Activated CD4-positive, alpha-beta T cell treated with anti-CD3 and anti-CD28 coated beads for 36 hours (primary cell): ENCODE measurements around the gene TRIM66. TPM values are rescaled to one million over a fixed set of nuclear protein-coding genes. Genes with fewer than 3 reads are reported as not detected.

Source experiments
- ATAC-seq: fragments of 200-7000 bp; cut with Tn5 transposase; one replicate; pipeline ENCODE4 v1.10.0; 2021; ENCODE audit warnings: mild to moderate bottlenecking, moderate library complexity
- CTCF ChIA-PET: fragments of 350-600 bp; sonication (Branson Sonifier 250); formaldehyde crosslinking; loops from one replicate; lab custom pipeline; 2021; ENCODE audit warnings: antibody characterized with exemption; lab: Charles Lee
- POLR2A ChIA-PET: fragments of 350-600 bp; sonication (Branson Sonifier 250); formaldehyde crosslinking; loops from one replicate; lab custom pipeline; 2021; ENCODE audit warnings: antibody characterized with exemption, inconsistent platforms; lab: Charles Lee
- DNase-seq: peaks from one replicate; pipeline ENCODE4 v3.0.0-alpha.2; 2020
- H3K27ac Mint-ChIP-seq: one replicate; pipeline ENCODE4 v1.8.0; 2021; ENCODE audit warnings: mixed read lengths
- H3K27me3 Mint-ChIP-seq: one replicate; pipeline ENCODE4 v1.8.0; 2021; ENCODE audit warnings: mixed read lengths
- H3K36me3 Mint-ChIP-seq: one replicate; pipeline ENCODE4 v1.8.0; 2021; ENCODE audit warnings: low read depth, mixed read lengths
- H3K4me1 Mint-ChIP-seq: one replicate; pipeline ENCODE4 v1.8.0; 2021; ENCODE audit warnings: mixed read lengths
- H3K4me3 Mint-ChIP-seq: one replicate; pipeline ENCODE4 v1.8.0; 2021; ENCODE audit warnings: mild to moderate bottlenecking, moderate library complexity, mixed read lengths
- H3K9me3 Mint-ChIP-seq: one replicate; pipeline ENCODE4 v1.8.0; 2021; ENCODE audit warnings: low read depth, mixed read lengths
- intact Hi-C, 2 experiments: fragments of 100-400 bp; cut with DNase I in 1 of 2; cut with micrococcal nuclease in 1 of 2; formaldehyde crosslinking; loops; one replicate each; pipeline versions ENCODE4 v1.14.2 to v1.15.1; 2022 to 2024; cut with DNase I, micrococcal nuclease
- total RNA-seq, 2 experiments: library from RNA; stranded (reverse); gene quantifications; one replicate each; pipeline ENCODE4 v1.2.3, GENCODE V29; 2021

Gene TRIM66
- total RNA-seq, 2 experiments from 2014 or later = 18.3 to 19.5 TPM

- Mint-ChIP-seq H3K27me3 (peaks cover 23% of the 10 kb centered on the region), H3K4me3 (no peak overlapping the region), H3K36me3 (no peaks in the 10 kb centered on the region), H3K27ac (no peak overlapping the region), H3K9me3 (no peaks in the 10 kb centered on the region), H3K4me1 (no peaks in the 10 kb centered on the region)
- intact Hi-C loops = no loop called here
- no peak for ATAC-seq
- no peak for DNase-seq
- ChIA-PET CTCF (interaction anchor here (1.0 to 1.6 kb wide), 2 partner anchors 13 to 41 kb away, joined by 3 to 4 read pairs; no protein-coding TSS in a partner anchor), POLR2A (no interaction called here)
These were observed 78.8 kb downstream of the TRIM66 start for GRCh38 chr11:8603696-8604077.

- intact Hi-C loops = no loop called here
- CTCF ChIA-PET = interaction anchor here (0.9 to 1.2 kb wide), 3 partner anchors 9 to 159 kb away, joined by 3 read pairs; no protein-coding TSS in a partner anchor
- no peak for DNase-seq
- Mint-ChIP-seq H3K27me3 (peaks cover 26% of the 10 kb centered on the region), H3K27ac (no peak overlapping the region), H3K4me3 (no peak overlapping the region), H3K9me3 (no peaks in the 10 kb centered on the region), H3K36me3 (no peaks in the 10 kb centered on the region), H3K4me1 (no peaks in the 10 kb centered on the region)
- POLR2A ChIA-PET = interaction anchor here (0.5 kb wide), 1 partner anchor 12 kb away, joined by 6 read pairs; no protein-coding TSS in a partner anchor
- no peak for ATAC-seq
These were observed 80.9 kb downstream of the TRIM66 start for GRCh38 chr11:8601376-8602133.

DNA sequence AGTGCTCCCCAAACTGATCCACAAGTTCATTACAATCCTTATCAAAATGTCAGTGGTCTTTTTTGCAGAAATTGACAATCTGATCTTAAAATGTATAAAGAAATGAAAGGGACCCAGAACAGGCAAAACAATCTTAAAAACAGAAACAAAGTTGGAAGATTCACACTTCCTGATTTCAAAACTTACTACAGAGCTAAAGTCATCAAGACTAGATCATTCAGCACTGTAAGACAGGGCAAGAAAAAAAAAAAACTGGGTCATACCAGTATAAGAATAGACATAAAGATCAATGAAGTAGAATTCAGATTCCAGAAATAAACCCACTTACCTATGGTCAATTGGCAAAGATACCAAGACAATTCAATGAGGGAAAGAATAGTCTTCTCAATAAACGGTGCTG lies 84.0 kb downstream of the TRIM66 start:
- Mint-ChIP-seq H3K27ac (no peak overlapping the region), H3K9me3 (no peaks in the 10 kb centered on the region), H3K36me3 (no peaks in the 10 kb centered on the region), H3K4me3 (no peak overlapping the region), H3K4me1 (no peaks in the 10 kb centered on the region), H3K27me3 (peaks cover 32% of the 10 kb centered on the region)
- DNase-seq = no peak
- ChIA-PET POLR2A (no interaction called here), CTCF (interaction anchor here (1.0 kb wide), 2 partner anchors 13 to 19 kb away, joined by 3 read pairs; no protein-coding TSS in a partner anchor)
- no peak for ATAC-seq
- intact Hi-C loops = no loop called here

DNA sequence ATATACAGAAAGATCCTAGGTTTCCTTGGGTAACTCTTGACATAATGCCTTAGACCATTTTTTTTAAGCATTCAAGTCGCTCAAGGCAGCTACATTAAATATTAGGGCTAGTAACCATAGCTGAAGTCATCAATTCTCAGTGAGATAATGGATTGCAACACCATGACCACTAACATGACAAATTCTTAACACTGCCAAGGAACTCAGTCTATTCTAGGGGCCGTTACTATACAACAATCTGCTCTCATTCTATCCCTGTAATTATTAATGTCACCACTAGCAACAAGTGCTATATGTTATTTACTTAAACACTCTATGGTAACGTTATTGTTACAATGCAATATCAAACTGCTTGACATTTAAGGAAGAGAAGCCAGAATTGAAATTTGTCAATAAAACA lies 85.3 kb downstream of the TRIM66 start:
- intact Hi-C loops = no loop called here
- peaks cover 40% of the 10 kb centered on the region for H3K27me3 Mint-ChIP-seq
- no peak for ATAC-seq
- CTCF ChIA-PET = no interaction called here
- H3K4me1 Mint-ChIP-seq = no peaks in the 10 kb centered on the region
- no peaks in the 10 kb centered on the region for H3K36me3 Mint-ChIP-seq
- POLR2A ChIA-PET = no interaction called here
- H3K4me3 Mint-ChIP-seq = no peak overlapping the region
- no peaks in the 10 kb centered on the region for H3K9me3 Mint-ChIP-seq
- DNase-seq = no peak
- H3K27ac Mint-ChIP-seq = no peak overlapping the region

DNA sequence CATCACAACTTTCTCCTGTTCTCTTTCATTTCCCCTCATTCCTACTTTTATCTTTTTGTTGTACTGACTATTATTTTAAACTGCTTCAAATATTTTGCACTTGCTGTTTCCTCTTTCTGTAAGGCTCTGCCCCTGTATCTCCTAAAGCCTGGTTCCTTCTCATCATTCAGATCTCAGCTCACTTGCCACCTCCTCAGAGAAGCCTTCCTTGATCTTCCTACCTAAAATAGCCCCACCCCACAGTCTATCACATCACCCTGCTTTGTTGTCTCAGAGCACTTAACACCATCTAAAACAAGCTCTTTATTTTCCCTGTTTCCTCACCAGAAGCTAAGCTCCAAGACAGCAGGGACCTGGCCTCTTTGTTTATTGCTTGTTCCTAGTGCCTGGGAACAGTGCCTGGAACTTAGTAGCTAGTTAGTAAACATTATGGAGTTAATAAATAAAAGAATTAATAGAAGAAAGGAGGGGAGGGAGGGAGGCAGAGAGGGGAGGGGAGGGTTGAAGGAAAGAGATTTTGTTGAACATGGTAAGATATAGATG lies 85.9 kb downstream of the TRIM66 start:
- Mint-ChIP-seq H3K4me1 (no peaks in the 10 kb centered on the region), H3K36me3 (no peaks in the 10 kb centered on the region), H3K27me3 (peaks cover 43% of the 10 kb centered on the region), H3K9me3 (no peaks in the 10 kb centered on the region), H3K27ac (no peak overlapping the region), H3K4me3 (no peak overlapping the region)
- POLR2A ChIA-PET = no interaction called here
- no peak for ATAC-seq
- CTCF ChIA-PET = no interaction called here
- intact Hi-C loops = no loop called here
- no peak for DNase-seq

DNA sequence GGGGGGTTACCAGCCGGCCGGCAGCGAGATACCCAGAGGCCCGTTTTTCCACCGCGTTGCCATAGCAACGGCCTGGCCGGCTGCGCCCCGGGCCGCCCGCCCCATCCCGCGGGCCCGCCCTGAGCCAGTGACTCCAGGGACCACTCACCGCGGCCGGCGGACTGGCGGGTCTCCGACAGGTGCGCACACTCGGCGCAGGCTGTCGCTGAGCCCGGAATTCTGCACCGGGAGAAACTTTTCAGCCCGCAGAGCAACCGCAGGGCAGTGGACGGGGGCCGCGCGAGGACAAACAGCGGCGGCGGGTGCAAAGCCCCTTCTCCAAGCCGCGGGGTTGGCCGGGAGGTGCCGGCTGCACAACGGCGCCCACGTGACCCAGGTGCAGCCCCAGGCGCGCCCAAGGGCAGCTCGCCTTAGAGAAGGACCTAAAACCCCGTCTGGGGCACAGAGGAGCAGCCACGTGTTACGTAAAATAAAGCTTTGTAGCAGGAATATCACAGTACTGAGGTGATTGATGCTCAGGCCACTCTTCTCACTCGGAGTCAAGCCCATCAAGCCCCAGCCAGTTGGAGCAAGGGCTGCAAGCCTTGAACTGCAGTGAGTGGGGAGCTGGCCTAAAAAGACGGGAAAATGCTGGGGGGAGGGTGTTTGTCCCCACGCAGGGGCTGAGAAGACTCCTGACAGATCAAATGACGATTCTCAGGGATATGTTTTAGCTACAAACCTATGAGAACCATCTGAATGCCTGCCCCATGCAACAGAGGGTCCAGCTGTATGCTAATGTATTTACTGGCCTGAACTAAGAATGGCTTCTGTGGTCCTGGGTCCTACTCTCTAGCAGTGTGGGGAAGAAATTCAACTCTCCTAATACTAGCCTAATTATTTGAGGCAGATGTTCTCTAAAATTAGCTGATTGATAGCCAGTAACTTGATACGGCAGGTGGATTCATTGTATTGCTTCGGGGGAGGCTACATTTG lies 88.2 kb downstream of the TRIM66 start, which contains the start of gene STK33:
STK33 (minus strand) TSS at position 294 of the 975 bp plus-strand sequence. CDS start 119,323 bp downstream, outside the sequence.
- Mint-ChIP-seq H3K4me3 (peak within 1 kb of the TSS; percentile 57), H3K4me1 (no peaks in the 10 kb centered on the region), H3K9me3 (no peaks in the 10 kb centered on the region), H3K27ac (no peak within 1 kb of the TSS), H3K27me3 (peaks cover 42% of the 10 kb centered on the region), H3K36me3 (no peaks in the 10 kb centered on the region)
- DNase-seq = peak; percentile 74
- intact Hi-C loops = no loop called here
- ChIA-PET POLR2A (interaction anchor here (0.6 kb wide), 1 partner anchor 88 kb away, joined by 3 read pairs; the partner anchor contains the start of genes RPL27A and TRIM66), CTCF (interaction anchor here (0.6 to 2.0 kb wide), 3 partner anchors 27 to 370 kb away, joined by 3 to 6 read pairs (median 4); no protein-coding TSS in a partner anchor)
- peak; percentile 88 for ATAC-seq

DNA sequence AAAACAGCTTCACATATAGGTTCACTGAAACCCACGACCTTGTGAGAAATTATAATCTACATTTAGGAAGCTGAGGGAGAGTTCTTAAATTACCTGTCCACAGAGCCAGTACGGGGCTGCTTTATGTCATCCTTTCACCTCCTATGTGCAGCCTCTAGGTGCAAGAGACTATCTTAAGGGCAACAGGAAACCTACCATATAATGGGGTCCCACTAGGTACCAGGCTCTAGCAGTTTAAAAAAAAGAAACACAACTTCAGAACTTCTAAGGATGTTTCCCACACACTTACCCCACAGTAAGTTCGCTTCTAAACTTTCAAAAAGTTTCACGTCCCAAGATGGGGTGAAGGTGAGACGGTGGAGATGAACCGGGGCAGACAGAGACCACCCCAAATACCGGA lies 89.0 kb downstream of the TRIM66 start:
- DNase-seq (no peak), ATAC-seq (no peak)
- ChIA-PET CTCF (interaction anchor here (0.7 to 2.0 kb wide), 2 partner anchors 26 to 170 kb away, joined by 3 to 6 read pairs; no protein-coding TSS in a partner anchor), POLR2A (interaction anchor here (0.6 kb wide), 1 partner anchor 89 kb away, joined by 3 read pairs; the partner anchor contains the start of genes RPL27A and TRIM66)
- Mint-ChIP-seq H3K4me3 (peak overlapping the region; percentile 56), H3K27ac (no peak overlapping the region), H3K27me3 (peaks cover 46% of the 10 kb centered on the region), H3K36me3 (no peaks in the 10 kb centered on the region), H3K4me1 (no peaks in the 10 kb centered on the region), H3K9me3 (no peaks in the 10 kb centered on the region)
- intact Hi-C loops = no loop called here

GRCh38 chr11:8587915-8588314 lies 94.5 kb downstream of the TRIM66 start:
- ATAC-seq (no peak), DNase-seq (no peak)
- H3K27me3 Mint-ChIP-seq = peaks cover 26% of the 10 kb centered on the region
- H3K36me3 Mint-ChIP-seq = no peaks in the 10 kb centered on the region
- ChIA-PET CTCF (no interaction called here), POLR2A (no interaction called here)
- no peaks in the 10 kb centered on the region for H3K4me1 Mint-ChIP-seq
- H3K9me3 Mint-ChIP-seq = no peaks in the 10 kb centered on the region
- intact Hi-C loops = no loop called here
- no peak overlapping the region for H3K4me3 Mint-ChIP-seq
- H3K27ac Mint-ChIP-seq = no peak overlapping the region

DNA sequence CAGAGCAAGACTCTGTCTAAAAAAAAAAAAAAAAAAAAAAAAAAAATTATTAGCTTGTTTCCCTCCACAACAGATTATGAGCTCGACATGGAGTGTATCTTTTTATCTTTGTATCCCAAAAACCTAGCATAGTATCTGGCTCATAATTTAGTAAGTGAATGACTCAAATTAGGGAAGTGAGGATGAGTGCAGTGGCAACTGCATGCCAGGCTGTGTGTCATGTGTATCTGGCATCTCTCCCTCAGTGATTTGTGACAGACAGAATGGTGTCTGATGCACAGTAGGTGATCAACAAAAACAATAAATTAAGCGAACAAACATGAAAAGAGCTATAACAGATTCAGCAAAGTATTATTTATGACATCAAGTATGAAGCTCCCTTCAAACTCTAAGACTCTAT lies 95.7 kb downstream of the TRIM66 start:
- POLR2A ChIA-PET = no interaction called here
- ATAC-seq (no peak), DNase-seq (no peak)
- no peaks in the 10 kb centered on the region for H3K9me3 Mint-ChIP-seq
- H3K27ac Mint-ChIP-seq = no peak overlapping the region
- H3K36me3 Mint-ChIP-seq = no peaks in the 10 kb centered on the region
- CTCF ChIA-PET = no interaction called here
- peaks cover 18% of the 10 kb centered on the region for H3K27me3 Mint-ChIP-seq
- intact Hi-C loops = no loop called here
- H3K4me1 Mint-ChIP-seq = no peaks in the 10 kb centered on the region
- no peak overlapping the region for H3K4me3 Mint-ChIP-seq

DNA sequence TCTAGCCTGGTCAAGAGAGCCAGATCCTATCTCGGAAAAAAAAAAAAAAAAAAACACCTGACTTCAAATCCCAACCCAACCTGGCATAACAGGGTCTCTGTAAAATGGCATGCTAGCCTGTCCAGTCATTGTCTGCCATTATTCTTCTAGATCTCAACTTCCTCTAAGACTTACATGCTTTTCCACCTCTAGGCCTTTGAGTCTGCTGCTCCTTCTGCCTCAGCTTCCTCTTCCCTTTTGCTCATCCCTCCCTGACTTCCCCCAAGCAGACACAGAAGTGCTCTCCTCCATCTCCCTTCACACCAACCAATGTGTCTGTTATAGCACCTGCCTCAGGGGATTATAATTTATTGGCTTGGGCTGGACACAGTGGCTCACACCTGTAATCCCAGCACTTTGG lies 96.3 kb downstream of the TRIM66 start:
- ATAC-seq = no peak
- no peak overlapping the region for H3K4me3 Mint-ChIP-seq
- CTCF ChIA-PET = no interaction called here
- intact Hi-C loops = no loop called here
- H3K9me3 Mint-ChIP-seq = no peaks in the 10 kb centered on the region
- no peaks in the 10 kb centered on the region for H3K36me3 Mint-ChIP-seq
- no peak overlapping the region for H3K27ac Mint-ChIP-seq
- POLR2A ChIA-PET = no interaction called here
- H3K4me1 Mint-ChIP-seq = no peaks in the 10 kb centered on the region
- peaks cover 17% of the 10 kb centered on the region for H3K27me3 Mint-ChIP-seq
- no peak for DNase-seq

- no peaks in the 10 kb centered on the region for H3K36me3 Mint-ChIP-seq
- H3K4me1 Mint-ChIP-seq = no peaks in the 10 kb centered on the region
These were observed 98.0 kb downstream of the TRIM66 start for GRCh38 chr11:8584511-8584910.

More at GRCh38 chr11:8584511-8584910, 98.0 kb downstream of the TRIM66 start:
- peaks cover 25% of the 10 kb centered on the region for H3K27me3 Mint-ChIP-seq
- ATAC-seq (no peak), DNase-seq (no peak)
- peaks cover 5% of the 10 kb centered on the region for H3K9me3 Mint-ChIP-seq
- ChIA-PET CTCF (interaction anchor here (0.6 kb wide), 1 partner anchor 266 kb away, joined by 4 read pairs; no protein-coding TSS in a partner anchor), POLR2A (no interaction called here)
- no peak overlapping the region for H3K4me3 Mint-ChIP-seq
- intact Hi-C loops = no loop called here
- no peak overlapping the region for H3K27ac Mint-ChIP-seq
